ENCODE measurements around the gene PCNT. TPM values are rescaled to one million over a fixed set of nuclear protein-coding genes. Genes with fewer than 3 reads are reported as not detected.

PCNT gene
- total and polyA plus RNA-seq, 2 of the 4 experiments (the other 2 are of a cell fraction) = 10.0 to 19.4 TPM

DNA sequence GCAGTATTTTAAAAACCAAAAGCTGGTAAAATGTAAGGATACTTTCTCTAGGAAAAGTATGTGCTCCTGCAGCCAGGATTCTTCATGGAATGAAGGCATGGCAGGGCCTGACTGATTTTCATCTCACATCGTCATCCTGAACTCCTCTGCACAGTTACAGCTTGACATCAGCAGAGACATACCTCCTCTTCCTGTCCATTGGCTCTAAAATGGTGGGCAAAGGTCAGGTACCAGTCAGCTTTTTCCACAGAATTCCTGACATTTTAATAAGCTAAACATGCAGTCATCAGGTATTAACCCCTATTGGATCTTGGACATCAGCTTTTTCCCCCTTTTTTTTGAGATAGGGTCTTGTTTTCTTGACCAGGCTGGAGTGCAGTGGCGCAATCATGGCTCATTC lies 5.8 kb downstream of the PCNT start:
- peaks cover 9% of the 10 kb centered on the region for H3K4me1 ChIP-seq (ENCODE audit: control insufficient read depth, insufficient read depth, low read length)
- ATAC-seq (ENCODE audit: low read depth) (no peak), DNase-seq (no peak)
- peak overlapping the region; percentile 51; the same call in 1 of the 2 replicates for H3K23ac ChIP-seq (ENCODE audit: low read depth, low read length)
- H3K27ac ChIP-seq (ENCODE audit: insufficient read depth, low read length) = no peak overlapping the region
- H3K9me1 ChIP-seq (ENCODE audit: insufficient read depth, low read length) = peaks cover 12% of the 10 kb centered on the region
- no TSS peak for BruUV-seq (replicated peaks)
- TF ChIP-seq POLR2A (IDR thresholded peaks at IDR 0.05; ENCODE audit: low read depth, low read length) (no peak), SMC3 (IDR thresholded peaks at IDR 0.05; ENCODE audit: low read depth, low read length) (no peak), FOS (IDR thresholded peaks at IDR 0.05; ENCODE audit: low read depth, low read length) (no peak), CEBPB (IDR thresholded peaks at IDR 0.05; ENCODE audit: low read depth, low read length) (no peak)
- ChIA-PET CTCF (no interaction called here), POLR2A (ENCODE audit: unreplicated experiment) (no interaction called here)
- no peak overlapping the region for H2AK5ac ChIP-seq (ENCODE audit: low read depth, low read length)
- no peak overlapping the region for H4K91ac ChIP-seq (ENCODE audit: insufficient read depth, low read depth, low read length)
- H3K9me3 ChIP-seq (ENCODE audit: control insufficient read depth, insufficient read depth, low read length) = no peaks in the 10 kb centered on the region
- H4K8ac ChIP-seq (ENCODE audit: low read depth in 2 of 2, low read length in 2 of 2) = no peak overlapping the region
- H2AFZ ChIP-seq (replicated peaks; ENCODE audit: low read length, poor library complexity) = no peak overlapping the region
- H3K9ac ChIP-seq (ENCODE audit: low read depth, low read length) = no peak overlapping the region
- H2BK20ac ChIP-seq (ENCODE audit: low read depth, low read length) = no peak overlapping the region
- H3K56ac ChIP-seq (ENCODE audit: extremely low read depth, insufficient read depth, low read length) = no peak overlapping the region
- H3K36me3 ChIP-seq (ENCODE audit: control insufficient read depth, insufficient read depth, low read length) = peaks cover 16% of the 10 kb centered on the region
- no peak overlapping the region for H3K4me3 ChIP-seq (ENCODE audit: insufficient read depth, low read depth, low read length)
- no peak overlapping the region for H2AK9ac ChIP-seq (replicated peaks; ENCODE audit: low read depth, low read length, poor library complexity)
- no peak overlapping the region for H3K4ac ChIP-seq (ENCODE audit: low read depth, low read length)
- 100% methylated on average over 1 of the region's 2 CpGs; no CpG with 5 or more reads in 1 of the 2 experiments for WGBS, 2 experiments (ENCODE audit: extremely low coverage in 2 of 2, insufficient read length in 1 of 2)
- H2BK15ac ChIP-seq (ENCODE audit: low read depth, low read length) = no peak overlapping the region
- H3K79me1 ChIP-seq (ENCODE audit: low read depth in 1 of 2, low read length in 2 of 2) = peaks cover 25 to 70% of the 10 kb centered on the region in 2 experiments
- H4K20me1 ChIP-seq (ENCODE audit: insufficient read depth, low read length) = no peaks in the 10 kb centered on the region
- no peak overlapping the region for H3K4me2 ChIP-seq (ENCODE audit: low read depth, low read length)
- intact Hi-C loops (cut with micrococcal nuclease) = loop anchor here (10.0 kb wide), 1 partner anchor 355 kb away; no protein-coding TSS in a partner anchor
- dilution Hi-C loops (cut with HindIII; ENCODE audit: low sequenced_read_pairs, unreplicated experiment) = no loop called here
- in situ Hi-C loops (cut with MboI; ENCODE audit: low sequenced_read_pairs) = no loop called here
- no peak overlapping the region for H2BK120ac ChIP-seq (ENCODE audit: low read depth, low read length)
- no peak overlapping the region for H3K18ac ChIP-seq (ENCODE audit: low read depth, low read length)
- H3K27me3 ChIP-seq (ENCODE audit: control insufficient read depth, insufficient read depth, low read length) = no peaks in the 10 kb centered on the region
- H3K14ac ChIP-seq (replicated peaks; ENCODE audit: low read depth, low read length) = no peak overlapping the region
- H4K5ac ChIP-seq (ENCODE audit: low read depth, low read length) = no peak overlapping the region
- no peak overlapping the region for H2BK5ac ChIP-seq (ENCODE audit: low read depth, low read length, poor library complexity, severe bottlenecking)
